ENCODE results near the gene SMTNL1.
"Not testable (repeated sequence)": the region's sequence is repeated elsewhere in the genome, so short reads cannot be mapped to it uniquely, and the experiment has no call there.

Gene SMTNL1

DNA sequence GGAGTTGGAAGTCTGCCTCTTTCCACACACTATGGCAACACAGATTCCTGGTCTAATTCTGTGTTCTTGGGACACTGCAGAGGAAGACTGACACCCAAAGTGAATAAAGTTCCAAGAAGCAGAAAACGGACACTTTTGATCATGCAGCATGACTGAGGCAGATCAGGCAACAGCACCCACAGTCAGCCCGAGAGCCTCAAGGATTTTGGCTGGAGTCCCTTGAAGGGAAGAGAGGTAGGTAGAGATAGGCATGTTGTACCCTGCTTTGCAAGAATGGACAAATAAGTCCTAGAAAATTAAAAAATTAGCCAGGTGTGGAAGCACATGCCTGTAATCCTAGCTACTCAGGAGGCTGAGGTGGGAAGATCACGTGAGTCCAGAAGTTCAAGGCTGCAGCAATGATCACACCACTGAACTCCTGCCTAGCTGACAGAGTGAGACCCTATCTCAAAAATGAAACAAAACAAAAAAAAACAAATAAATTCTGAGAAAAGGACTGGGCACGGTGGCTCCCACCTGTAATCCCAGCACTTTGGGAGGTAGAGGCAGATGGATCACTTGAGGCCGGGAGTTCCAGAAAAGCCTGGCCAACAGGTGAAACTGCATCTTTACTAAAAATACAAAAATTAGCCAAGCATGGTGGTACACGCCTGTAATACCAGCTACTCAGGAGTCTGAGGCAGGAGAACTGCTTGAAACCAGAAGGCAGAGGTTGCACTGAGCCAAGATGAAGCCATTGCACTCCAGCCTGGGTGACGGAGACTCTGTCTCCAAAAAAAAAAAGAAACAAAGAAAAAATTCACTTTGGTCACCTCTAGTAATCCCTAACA lies 28.8 kb upstream of the SMTNL1 start:
- DNase-seq (ENCODE audit: low spot score): no peak

DNA sequence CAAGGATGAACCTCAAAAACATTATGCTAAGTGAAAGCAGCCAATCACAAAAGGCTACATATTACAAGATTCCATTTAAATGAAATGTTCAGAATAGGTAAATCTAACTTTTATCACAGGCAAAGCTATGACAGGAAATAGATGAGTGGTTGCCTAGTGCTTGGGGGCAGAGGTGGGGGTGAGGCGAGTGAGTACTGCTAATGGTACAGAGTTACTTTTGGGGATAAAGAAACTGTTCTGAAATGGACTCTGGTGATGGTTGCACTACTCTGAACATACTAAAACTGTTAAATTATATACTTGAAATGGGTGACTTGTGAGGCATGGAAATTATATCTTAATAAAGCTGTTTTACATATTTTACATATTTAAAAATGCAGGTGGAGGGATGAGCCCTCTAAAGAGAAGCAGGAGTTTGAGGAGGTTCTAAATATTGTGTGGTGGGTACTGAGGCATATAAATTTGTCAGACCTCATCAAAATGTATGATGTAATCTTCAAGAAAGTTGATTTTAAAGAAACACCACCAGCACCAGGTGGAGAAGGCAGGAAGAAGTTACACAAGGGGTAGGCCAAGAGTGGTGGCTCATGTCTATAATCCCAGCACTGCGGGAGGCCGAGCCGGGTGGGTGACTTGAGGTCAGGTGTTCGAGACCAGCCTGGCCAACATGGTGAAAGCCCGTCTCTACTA lies 25.5 kb upstream of the SMTNL1 start:
- no peak for DNase-seq (ENCODE audit: low spot score)

DNA sequence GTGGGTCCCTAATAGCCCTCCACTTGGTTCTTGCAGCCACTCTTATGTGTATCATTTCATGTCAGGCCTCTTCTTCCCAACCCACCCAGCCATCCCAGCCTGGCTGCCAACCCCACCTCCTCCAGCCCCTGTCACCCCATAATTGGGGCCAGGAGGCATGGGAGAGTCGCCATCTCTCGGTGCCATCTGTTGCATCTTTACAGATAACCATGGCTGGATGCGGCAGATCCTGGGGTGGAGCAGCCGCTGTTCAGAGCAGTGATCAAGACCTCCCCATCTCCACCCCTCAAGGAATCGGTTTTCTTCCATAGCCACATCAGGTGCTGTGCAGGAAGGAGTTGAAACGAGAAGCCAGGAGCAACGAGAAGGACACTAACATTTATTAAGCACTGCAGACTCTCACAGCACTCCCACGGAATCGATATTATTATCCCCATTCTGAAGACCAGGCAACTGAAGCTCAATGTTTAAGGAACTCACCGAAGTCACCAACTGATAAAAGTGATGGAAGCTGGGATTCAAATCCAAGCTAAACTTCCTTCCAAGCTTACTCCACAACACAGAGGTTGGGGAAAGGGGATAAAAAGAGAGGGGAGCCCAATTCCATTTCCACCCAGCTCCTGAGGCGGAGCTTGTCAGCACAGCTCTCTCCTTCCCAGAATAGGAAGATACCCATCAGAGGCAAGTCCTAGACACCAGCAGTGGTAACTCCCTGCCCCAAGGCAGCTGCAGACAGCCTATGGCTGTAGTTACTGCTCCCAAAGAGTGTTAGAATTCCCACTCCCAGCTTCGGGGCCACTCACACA lies 24.5 kb upstream of the SMTNL1 start:
- no peak for DNase-seq (ENCODE audit: low spot score)

DNA sequence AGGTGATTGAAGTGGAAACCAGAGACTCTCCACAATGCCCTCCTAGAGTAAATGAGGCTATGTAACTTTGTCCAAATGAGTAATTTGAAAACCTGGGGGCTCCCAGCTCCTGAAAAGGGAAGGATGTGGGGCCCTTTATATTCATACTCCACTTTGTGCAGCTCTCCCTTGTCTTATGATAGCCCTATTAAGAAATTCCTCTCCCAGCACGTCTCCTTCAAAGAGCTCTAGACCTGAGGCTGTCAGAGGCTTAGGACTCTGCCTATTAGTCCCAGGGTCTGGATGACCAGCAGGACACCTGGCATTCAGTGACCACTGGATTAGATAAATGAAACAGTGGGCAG lies 24.0 kb upstream of the SMTNL1 start:
- no peak for DNase-seq (ENCODE audit: low spot score)

DNA sequence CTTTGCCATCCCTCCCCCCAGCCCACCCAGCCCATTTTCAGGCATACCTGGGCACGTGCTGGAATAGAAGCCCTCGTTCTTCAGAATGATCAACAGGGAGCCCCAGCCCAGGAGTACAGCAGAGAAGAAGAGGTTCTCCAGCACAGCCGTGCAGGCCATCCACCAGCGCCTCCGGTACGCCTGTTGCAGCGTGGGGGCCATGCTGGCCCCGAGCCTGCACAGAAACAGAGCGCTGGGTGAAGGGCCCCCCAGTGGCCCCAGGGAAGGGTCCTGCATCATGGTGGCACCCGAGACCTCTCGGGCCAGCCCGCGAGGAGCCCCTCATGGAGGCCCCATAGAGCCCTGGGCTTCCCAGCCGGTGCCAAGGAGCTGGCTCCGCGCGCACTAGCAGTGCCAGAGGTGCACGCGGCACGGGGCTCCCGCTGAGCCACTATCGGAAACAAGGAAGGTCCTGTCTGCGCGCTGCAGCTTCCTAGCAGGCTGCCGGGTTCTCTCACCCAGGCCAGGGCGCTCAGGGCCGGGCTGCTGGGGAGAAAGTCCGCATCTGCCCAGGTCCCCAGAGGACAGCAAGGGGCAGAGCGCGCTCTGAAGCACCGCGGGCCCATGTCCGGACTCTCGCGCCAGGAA lies 23.4 kb upstream of the SMTNL1 start:
- no peak for DNase-seq (ENCODE audit: low spot score)

DNA sequence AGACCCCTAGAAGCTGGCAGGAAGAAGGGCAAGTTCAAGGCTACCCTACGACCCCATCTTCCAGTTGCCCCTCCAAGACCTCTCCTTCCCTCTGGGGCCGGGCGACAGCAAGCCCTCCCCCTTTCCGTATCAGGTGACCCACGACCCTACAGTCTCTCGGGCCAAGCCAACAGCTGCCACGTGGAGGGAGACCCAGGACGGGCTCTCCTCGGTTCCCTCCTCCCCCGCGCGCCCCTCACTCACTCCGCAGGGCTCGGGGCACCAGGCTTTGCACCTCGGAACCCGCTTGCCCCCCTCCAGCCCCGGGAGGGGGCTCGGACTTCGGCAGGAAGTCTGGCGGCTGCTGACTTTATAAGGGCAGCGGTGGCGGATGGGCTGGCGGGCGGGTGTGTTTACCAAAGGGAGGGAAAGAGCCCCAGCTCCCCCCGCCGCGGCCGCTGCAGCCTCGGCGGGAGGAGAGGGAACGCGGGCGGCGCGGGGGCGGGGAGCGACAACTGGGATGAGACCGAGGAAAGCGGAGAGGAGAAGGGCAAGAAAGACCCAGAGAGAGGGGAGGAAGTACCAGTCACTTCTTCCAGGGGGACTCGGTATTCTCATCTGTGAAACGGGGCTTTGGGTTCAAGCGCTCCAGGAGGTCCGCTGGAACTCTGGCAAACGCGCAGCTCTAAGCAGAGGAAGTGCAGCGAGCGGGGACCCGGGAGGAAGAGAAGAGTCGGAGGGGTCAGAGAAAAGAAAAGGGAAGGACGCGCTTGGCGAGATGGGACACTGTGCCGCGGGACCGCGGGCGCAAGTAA lies 22.7 kb upstream of the SMTNL1 start:
- DNase-seq (ENCODE audit: low spot score): peak; percentile 58

DNA sequence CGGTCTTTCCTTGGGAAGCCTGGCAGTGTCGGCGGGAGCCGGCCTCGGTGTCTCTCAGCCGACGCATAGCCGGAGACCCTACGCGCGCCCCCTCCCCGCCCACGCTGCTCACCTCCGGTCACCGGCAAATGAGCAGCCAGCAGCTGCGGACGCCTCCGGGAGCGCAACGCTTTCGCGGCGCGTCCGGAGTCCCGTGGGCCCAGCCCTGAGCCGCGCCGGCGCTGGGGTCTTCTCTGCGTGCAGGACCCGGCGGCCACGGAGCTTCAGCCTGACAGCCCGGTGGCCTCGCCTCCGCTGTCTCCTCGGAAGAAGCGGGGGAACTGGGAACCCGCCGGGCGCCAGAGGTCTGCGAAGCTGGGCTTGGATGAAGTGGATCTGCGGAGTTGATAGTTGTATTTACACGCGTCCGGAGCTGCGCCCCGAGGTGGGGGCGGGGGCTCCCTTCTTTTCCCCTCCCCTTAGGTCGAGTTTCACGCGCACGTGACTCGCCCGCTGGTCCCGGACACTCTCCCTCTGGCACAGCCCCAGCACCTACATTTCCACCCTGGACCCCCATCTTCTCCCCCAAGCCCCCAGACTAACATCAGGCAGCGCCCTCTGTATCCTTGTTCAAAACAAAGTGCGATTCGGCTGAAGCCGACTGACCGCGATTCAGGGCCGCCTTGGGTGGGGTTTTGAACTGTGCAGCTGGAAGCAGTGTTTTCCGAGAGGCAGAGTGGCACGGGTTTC lies 21.9 kb upstream of the SMTNL1 start, which contains the start of gene SLC43A1:
SLC43A1 (minus strand) TSS at position 371 of the 729 bp plus-strand sequence. CDS start 1,591 bp downstream, outside the sequence.
- peak; percentile 47 for DNase-seq (ENCODE audit: low spot score)

DNA sequence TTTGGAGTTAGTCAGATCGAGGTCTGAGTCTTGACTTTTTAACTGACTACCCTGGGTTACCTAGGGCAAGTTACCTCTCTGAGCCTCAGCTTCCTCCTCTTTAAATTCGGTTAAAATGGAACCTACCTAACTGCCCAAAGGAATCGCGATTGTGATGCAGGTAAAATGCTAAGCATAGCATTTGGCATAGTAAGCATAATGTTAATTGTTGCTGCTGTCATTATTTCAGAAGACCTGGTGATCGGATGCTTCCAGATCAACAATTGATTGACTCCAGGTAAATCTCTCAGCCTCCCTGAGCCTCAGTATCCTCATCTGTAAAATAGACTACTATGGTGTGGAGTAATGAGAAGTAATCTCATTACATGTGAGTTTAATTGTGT lies 21.3 kb upstream of the SMTNL1 start:
- no peak for DNase-seq (ENCODE audit: low spot score)

DNA sequence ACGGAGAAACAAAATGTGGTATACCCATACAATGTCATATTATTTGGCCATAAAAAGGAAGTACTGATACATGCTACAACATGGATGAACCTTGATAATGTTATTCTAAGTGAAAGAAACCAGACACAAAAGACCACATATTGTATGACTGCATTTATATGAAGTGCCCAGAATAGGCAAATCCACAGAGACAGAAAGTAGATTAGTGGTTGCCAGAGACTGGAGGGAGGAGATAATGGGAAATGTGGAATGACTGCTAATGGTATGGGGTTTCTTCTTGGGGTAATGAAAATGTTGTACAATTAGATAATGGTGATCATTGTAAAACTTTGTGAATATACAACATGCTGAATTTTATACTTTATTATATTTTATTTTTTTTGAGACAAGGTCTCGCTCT lies 16.3 kb upstream of the SMTNL1 start:
- DNase-seq (ENCODE audit: low spot score): no peak

DNA sequence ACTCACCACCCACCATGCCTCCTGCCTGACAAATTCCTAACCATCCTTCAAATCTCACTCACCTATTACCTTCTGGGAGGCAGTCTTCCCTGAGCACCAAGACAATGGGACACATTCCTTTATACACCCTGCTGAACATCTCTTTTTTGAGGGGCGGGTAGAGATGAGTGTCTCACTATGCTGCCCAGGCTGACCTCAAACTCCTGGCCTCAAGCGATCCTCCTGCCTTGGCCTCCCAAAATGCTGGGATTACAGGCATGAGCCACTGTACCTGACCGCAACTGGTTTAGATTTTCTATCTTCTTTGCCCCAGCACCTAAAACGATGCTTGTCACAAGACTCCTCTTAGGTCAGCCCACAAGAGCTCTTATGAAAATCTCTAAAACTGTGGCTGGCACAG lies 14.0 kb upstream of the SMTNL1 start:
- DNase-seq (ENCODE audit: low spot score): no peak

DNA sequence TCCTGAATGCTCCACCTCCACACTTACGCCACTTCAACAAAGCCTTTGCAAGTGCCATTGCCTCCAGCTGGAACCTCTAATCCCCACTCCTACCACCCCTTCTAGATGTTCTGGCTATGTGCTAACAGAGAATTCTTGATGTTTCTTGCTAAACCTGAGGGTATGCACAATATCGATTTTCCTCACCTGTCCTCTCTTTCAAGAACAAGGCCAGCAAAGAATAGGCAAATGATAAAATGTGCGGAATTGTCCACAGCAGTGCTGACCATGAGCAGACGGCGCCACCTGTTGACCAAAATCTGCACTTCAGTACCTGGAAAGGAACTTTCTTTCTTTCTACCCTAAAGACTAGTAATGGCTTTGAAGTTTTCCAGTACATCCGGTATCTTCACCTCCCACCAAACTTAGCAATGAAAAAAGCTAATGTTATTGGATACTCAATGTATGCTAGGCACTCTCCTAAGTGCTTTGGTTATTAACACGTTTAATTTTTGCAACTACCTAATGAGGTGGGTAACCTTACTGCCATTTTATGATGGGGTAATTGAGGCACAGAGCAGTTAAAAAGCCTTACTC lies 10.3 kb upstream of the SMTNL1 start:
- peak; percentile 60 for DNase-seq (ENCODE audit: low spot score)

DNA sequence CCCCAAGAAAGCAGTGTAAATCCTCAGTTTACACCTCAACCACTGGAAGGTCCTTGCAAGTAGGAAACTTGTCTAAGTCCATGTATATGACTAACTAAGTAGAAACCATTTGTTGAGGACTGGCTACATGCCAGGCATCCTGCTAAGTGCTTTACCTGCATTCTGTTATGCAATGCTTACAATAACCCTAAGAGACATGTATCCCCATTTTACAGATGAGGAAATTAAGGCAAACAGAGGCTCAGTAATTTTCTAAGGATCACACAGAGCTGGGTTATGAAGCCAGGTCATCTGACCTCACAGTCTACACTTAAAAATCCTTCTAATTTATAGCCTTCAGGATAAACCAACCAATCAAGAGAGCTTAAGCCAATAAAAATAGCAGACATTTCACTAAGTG lies 8.4 kb upstream of the SMTNL1 start:
- DNase-seq (ENCODE audit: low spot score): no peak

DNA sequence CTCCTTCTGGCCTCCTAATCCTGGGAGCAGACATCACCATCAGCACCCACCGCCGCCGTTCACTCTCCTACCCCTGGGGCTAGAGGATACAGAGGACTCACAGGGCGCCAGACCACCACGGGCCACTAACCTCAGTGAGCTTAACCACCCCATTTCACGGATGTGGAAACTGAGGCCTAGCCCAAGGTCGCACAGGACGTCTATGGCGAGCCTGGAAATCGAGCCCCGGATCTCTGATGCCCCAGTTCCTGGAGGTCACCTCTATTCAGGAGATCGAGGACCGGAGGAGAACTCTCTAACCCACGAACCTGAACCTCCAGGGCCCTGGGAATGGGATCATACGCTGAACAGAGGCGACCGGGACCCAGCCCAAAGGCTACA lies 7.2 kb upstream of the SMTNL1 start:
- DNase-seq (ENCODE audit: low spot score): no peak

DNA sequence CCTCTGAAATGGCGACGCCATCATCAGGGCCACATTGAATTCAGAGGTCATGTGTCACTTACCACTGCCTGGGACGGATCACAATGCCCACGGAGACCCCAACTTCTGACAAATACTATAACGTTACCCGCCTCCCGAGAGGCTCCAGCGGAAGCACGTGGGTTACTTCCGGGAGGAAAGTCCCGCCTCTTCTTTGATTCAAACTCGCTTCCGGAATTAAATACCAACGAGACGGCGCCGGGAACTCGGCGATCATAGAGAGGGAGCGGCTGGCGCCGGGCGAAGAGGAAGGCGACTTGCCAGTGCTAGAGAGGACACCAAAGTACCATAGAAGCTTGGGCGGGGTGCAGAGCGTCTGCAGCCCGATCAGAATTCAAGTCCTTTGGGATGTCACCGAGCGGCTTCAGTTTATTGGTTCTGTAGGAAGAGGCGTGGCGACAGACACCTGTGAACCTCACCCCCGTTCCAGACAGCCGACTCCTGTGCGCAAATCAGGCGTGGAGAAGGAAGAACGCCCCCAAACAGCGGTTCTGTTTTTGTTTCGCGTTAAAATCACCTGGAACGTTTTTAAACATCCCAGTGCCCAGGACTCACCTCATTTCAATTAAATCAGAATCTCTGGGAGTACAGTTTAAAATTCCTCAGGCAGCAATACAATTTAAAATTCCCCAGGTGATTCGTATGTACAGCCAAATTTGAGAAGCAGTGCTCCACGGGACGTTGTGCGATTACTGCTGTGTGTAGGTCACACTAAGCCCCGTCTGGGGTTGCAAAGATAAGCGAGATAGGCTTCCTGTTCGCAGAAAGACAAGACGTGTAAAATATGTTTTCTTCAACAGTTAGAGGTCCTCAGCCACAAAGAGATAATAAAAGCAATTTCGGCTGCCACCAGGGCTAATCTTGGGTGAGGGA lies 6.5 kb upstream of the SMTNL1 start, which contains the start of gene TIMM10:
TIMM10 (minus strand) TSS at position 159 of the 912 bp plus-strand sequence. CDS start 565 bp downstream, outside the sequence.
- DNase-seq (ENCODE audit: low spot score): peak; percentile 99

DNA sequence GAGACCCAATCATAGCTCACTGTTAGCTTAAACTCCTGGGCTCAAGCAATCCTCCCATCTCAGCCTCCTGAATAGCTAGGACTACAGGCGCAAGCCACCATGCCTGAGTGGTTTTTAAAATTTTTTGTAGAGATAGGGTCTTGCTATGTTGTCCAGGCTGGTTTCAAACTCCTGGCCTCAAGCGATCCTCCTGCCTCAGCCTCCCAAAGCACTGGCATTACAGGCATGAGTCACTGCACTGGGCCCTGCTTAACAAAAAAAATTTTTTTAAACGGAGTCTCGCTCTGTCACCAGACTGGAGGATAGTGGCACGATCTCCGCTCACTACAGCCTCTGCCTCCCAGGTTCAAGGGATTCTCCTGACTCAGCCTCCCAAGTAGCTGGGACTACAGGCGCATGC lies 2.9 kb upstream of the SMTNL1 start:
- DNase-seq (ENCODE audit: low spot score): not testable (repeated sequence)

DNA sequence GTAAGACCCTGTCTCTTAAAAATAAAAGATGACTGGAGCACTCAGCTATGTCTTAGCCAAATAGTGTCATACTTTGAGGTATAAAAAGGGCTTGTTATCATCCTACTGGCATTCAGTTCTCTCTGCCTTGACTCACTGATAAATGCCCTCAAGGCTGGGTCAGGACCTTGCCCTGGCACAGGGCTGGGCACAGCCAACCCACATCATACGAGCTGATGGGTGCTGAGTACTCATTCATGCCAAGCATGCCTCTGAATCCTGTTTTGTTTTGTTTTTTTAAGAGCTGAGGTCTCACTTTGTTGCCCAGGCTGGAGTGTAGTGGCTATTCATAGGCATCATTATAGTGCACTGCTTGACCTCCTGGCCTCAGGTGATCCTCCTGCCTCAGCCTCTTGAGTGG lies 1.9 kb downstream of the SMTNL1 start:
- DNase-seq (ENCODE audit: low spot score): no peak

DNA sequence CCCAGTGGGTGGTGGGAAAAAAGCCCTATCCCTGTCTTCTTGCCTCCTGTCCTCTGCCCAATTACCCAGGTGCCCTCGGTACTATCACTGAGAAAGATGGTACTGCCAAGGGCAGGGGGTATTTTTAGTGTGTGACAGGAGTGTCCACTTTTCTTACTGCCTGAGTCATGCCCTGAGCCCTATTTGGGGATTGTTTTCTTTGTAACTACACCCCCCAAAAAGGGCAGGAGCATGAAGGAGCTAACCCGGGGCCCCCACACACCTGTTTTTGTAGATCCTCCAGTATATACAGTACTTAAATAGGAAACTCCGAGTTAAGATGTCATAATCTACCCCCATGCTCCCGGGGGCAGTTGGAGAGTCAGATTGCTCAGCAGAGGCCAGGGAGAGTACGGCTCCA lies 3.8 kb downstream of the SMTNL1 start:
- DNase-seq (ENCODE audit: low spot score): no peak

DNA sequence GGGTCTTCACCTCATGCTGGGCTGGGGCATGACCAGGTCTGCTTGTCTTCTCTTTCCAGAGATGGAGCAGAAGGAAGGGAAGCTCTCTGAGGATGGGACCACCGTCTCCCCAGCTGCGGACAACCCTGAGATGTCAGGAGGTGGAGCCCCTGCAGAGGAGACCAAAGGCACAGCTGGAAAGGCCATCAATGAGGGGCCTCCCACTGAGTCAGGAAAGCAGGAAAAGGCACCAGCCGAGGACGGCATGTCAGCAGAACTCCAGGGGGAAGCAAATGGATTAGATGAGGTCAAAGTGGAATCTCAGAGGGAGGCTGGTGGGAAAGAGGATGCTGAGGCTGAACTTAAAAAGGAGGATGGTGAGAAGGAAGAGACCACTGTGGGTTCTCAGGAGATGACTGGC lies 5.2 kb downstream of the SMTNL1 start:
- no peak for DNase-seq (ENCODE audit: low spot score)

DNA sequence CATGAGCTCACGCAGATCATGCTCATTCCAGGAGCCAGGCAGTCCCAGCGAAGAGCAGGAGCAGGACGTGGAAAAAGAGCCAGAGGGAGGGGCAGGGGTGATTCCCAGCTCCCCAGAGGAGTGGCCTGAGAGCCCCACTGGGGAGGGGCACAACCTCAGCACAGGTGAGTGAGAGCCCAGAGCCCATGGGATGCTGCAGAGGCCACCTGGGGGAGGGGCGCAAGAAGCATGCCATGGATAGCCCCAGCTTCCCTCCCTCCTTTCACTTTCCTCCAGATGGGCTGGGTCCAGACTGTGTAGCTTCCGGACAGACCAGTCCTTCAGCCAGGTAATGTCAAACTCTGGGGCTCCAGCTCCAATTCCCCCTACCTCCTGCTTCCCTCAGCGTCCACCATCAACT lies 6.2 kb downstream of the SMTNL1 start:
- no peak for DNase-seq (ENCODE audit: low spot score)

All from SK-N-DZ (cell line).